Muscle layer of colon (tissue), 2 donors: ENCODE data around the gene SPDYE11.
A peak's percentile ranks its signal among the peaks of the same experiment; 100 is the strongest.
"Not testable (repeated sequence)": the region's sequence is repeated elsewhere in the genome, so short reads cannot be mapped to it uniquely, and the experiment has no call there.

Source experiments
- H3K27ac ChIP-seq: one replicate; pipeline ENCODE4 v1.7.0; 2013; ENCODE audit warnings: low read depth, mild to moderate bottlenecking, low read length, moderate library complexity
- H3K27me3 ChIP-seq, 2 donors: one replicate each; pipeline ENCODE4 v1.7.0; 2013; ENCODE audit warnings: low read length in 2 of 2, mild to moderate bottlenecking in 2 of 2; ENCODE audit not compliant: insufficient read depth in 2 of 2, control insufficient read depth in 1 of 2
- H3K36me3 ChIP-seq: one replicate; pipeline ENCODE4 v1.7.0; 2013; ENCODE audit warnings: mild to moderate bottlenecking, low read length; ENCODE audit not compliant: insufficient read depth
- H3K4me1 ChIP-seq: one replicate; pipeline ENCODE4 v1.7.0; 2013; ENCODE audit warnings: mild to moderate bottlenecking, low read length; ENCODE audit not compliant: insufficient read depth
- H3K4me3 ChIP-seq, 2 donors: one replicate each; pipeline ENCODE4 v1.7.0; 2013; ENCODE audit warnings: low read length in 2 of 2, low read depth in 1 of 2, mild to moderate bottlenecking in 1 of 2, moderate library complexity in 1 of 2
- H3K9ac ChIP-seq: one replicate; pipeline ENCODE4 v1.7.0; 2013; ENCODE audit warnings: low read length
- H3K9me3 ChIP-seq: one replicate; pipeline ENCODE4 v1.7.0; 2013; ENCODE audit warnings: mild to moderate bottlenecking, low read length
- donor health status: abdominal sarcoma.
- donor health status: Adenocarcinoma of cecum.

SPDYE11 gene

GRCh38 chr7:73057811-73058210, at the start of gene SPDYE11:
SPDYE11 (minus strand) TSS chr7:73057911; CDS start chr7:73056111, 1,800 bp downstream.
- not testable (repeated sequence) for H3K4me3 ChIP-seq, H3K27me3 ChIP-seq, H3K4me1 ChIP-seq, H3K9ac ChIP-seq, H3K36me3 ChIP-seq, H3K9me3 ChIP-seq, H3K27ac ChIP-seq

GRCh38 chr7:73085938-73086337, 28.2 kb upstream of the SPDYE11 start, which contains the start of gene SPDYE9:
SPDYE9 (minus strand) TSS chr7:73086038; CDS start chr7:73084238, 1,800 bp downstream.
- not testable (repeated sequence) for H3K9ac ChIP-seq, H3K36me3 ChIP-seq, H3K27me3 ChIP-seq, H3K4me1 ChIP-seq, H3K4me3 ChIP-seq, H3K27ac ChIP-seq, H3K9me3 ChIP-seq

GRCh38 chr7:73029666-73030065, 28.0 kb downstream of the SPDYE11 start, which contains the start of gene SPDYE8:
SPDYE8 (minus strand) TSS chr7:73029766; CDS start chr7:73027966, 1,800 bp downstream.
- not testable (repeated sequence) for H3K27me3 ChIP-seq, H3K9me3 ChIP-seq, H3K27ac ChIP-seq, H3K4me3 ChIP-seq, H3K36me3 ChIP-seq, H3K4me1 ChIP-seq, H3K9ac ChIP-seq

GRCh38 chr7:73006491-73006890, 51.2 kb downstream of the SPDYE11 start:
- H3K4me3 ChIP-seq, H3K9ac ChIP-seq: not testable (repeated sequence)

GRCh38 chr7:73005693-73006447, 51.8 kb downstream of the SPDYE11 start:
- H3K9ac ChIP-seq, H3K4me1 ChIP-seq, H3K9me3 ChIP-seq, H3K36me3 ChIP-seq, H3K27me3 ChIP-seq: not testable (repeated sequence)
- Histone ChIP-seq H3K4me3 (peak overlapping the region; percentile 20 to 41), H3K27ac (peak overlapping the region; percentile 44)

More at GRCh38 chr7:73006491-73006890, 51.2 kb downstream of the SPDYE11 start:
- not testable (repeated sequence) for H3K36me3 ChIP-seq, H3K27me3 ChIP-seq, H3K27ac ChIP-seq, H3K9me3 ChIP-seq, H3K4me1 ChIP-seq

GRCh38 chr7:73005356-73005692, 52.4 kb downstream of the SPDYE11 start:
- H3K9ac ChIP-seq, H3K27me3 ChIP-seq, H3K4me1 ChIP-seq, H3K36me3 ChIP-seq, H3K9me3 ChIP-seq, H3K27ac ChIP-seq: not testable (repeated sequence)
- peak overlapping the region; percentile 20 to 41 for H3K4me3 ChIP-seq

GRCh38 chr7:72997887-72998468, 59.7 kb downstream of the SPDYE11 start:
- not testable (repeated sequence) for H3K27me3 ChIP-seq, H3K9me3 ChIP-seq, H3K27ac ChIP-seq, H3K9ac ChIP-seq, H3K36me3 ChIP-seq, H3K4me1 ChIP-seq, H3K4me3 ChIP-seq
